MG63 (cell line): Measurements from ENCODE around the gene SLC7A6OS. TPM values are rescaled to one million over a fixed set of nuclear protein-coding genes. Genes with fewer than 3 reads are reported as not detected.

Source experiments
- DNase-seq: peaks from one replicate; pipeline ENCODE4 v3.0.0-alpha.2; 2020
- H3K27me3 ChIP-seq: fragments of 250-450 bp; sonication (Bioruptor Pico); 2 replicates; pipeline ENCODE4 v1.5.1; 2020; ENCODE audit warnings: mild to moderate bottlenecking, moderate library complexity
- H3K36me3 ChIP-seq: fragments of 250-450 bp; sonication (Bioruptor Pico); 2 replicates; pipeline ENCODE4 v1.5.1; 2020; ENCODE audit warnings: mild to moderate bottlenecking, moderate library complexity
- H3K4me3 ChIP-seq: fragments of 250-450 bp; sonication (Bioruptor Pico); 2 replicates; pipeline ENCODE4 v1.5.1; 2020; ENCODE audit warnings: mild to moderate bottlenecking, moderate library complexity
- H3K9me3 ChIP-seq: fragments of 250-450 bp; sonication (Bioruptor Pico); 2 replicates; pipeline ENCODE4 v1.5.1; 2020; ENCODE audit warnings: mild to moderate bottlenecking, moderate library complexity
- total RNA-seq: library from RNA; depleted of rRNA; stranded (reverse); fragments of >200 nt; shearing (Covaris generic); gene quantifications from 2 replicates; pipeline ENCODE4 v1.2.3, GENCODE V29; 2014; ENCODE audit warnings: low replicate concordance; rRNA removed

Gene SLC7A6OS
- total RNA-seq, 1 experiment from 2014 or later: 5.7 TPM

DNA sequence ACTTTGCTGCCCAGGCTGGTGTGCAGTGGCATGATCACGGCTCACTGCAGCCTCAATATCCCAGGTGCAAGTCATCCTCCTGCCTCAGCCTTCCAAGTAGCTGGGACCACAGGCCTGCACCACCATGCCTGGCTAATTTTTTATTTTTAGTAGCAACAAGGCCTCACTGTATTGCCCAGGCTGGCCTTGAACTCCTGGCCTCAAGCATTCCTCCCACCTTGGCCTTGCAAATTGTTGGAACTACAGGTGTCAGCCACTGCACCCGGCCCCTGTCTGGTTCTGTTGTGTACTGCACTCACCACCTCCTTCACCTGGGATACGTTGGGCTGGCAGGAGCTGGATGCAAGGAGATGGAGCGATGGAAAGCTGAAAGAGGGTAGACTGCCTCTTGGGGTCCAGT, 57.0 kb downstream of the SLC7A6OS start:
- Histone ChIP-seq H3K36me3 (no peaks in the 10 kb centered on the region), H3K4me3 (no peak overlapping the region), H3K9me3 (no peaks in the 10 kb centered on the region), H3K27me3 (no peaks in the 10 kb centered on the region)
- no peak for DNase-seq

DNA sequence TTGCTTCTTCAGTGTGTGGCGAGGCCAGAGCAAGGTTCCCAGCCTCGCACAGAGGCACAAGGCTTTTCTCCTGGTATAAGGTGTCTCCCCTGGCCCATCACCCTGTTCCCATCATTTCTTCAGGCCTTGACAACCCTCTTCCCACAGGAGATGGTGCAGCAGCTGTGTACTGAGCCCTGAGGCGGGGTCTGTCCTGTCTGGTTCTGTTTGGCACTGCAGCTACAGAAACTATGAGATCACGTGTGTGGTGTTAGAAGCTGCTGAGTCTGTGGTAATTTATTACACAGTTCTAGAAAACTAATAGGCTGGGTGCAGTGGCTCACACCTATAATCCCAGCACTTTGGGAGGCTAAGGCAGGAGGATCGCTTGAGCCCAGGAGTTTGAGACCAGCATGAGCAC, 58.4 kb downstream of the SLC7A6OS start:
- Histone ChIP-seq H3K4me3 (no peak overlapping the region), H3K9me3 (no peaks in the 10 kb centered on the region), H3K27me3 (no peaks in the 10 kb centered on the region), H3K36me3 (no peaks in the 10 kb centered on the region)
- no peak for DNase-seq

DNA sequence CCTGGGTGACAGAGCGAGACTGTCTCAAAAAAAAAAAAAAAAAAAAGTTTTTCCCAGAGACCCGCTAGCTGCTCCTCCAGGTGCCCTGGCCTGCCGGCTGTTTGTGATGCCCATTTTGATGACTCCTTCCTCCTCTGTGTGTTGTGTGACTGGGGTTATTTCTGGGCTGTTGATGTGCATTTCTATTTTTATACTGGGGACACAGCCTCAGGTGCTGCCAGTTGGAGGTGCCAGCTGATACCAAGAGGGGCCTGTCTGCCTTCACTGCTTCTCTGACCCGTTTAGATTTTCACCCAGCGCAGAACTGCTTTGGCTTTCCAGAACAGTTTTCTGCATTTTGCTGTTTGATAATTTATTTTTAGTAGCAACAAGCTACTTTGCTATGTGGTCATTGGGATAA, 58.9 kb downstream of the SLC7A6OS start:
- H3K27me3 ChIP-seq: no peaks in the 10 kb centered on the region
- H3K9me3 ChIP-seq: no peaks in the 10 kb centered on the region
- no peak for DNase-seq
- no peak overlapping the region for H3K4me3 ChIP-seq
- no peaks in the 10 kb centered on the region for H3K36me3 ChIP-seq

DNA sequence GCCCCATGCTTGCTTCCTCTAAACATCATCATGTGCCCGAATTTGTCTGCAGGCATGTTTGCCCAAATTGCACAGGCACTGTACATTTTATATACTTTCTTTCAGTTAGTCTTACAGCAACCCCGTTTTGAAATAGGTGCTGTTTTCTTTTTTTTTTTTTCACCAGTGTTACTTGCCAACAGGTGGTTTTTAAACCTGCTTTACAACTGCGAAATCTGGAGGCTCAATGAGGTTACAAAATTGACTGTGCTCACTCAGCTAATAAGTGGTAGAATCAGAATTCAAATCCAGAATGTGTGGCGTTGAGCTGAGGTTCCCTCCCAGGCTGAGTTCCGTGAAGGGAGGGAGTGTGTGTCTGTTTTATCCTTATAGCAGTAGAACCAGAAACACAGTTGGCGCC, 59.8 kb downstream of the SLC7A6OS start:
- H3K36me3 ChIP-seq: no peaks in the 10 kb centered on the region
- H3K27me3 ChIP-seq: no peaks in the 10 kb centered on the region
- no peaks in the 10 kb centered on the region for H3K9me3 ChIP-seq
- no peak for DNase-seq
- no peak overlapping the region for H3K4me3 ChIP-seq

DNA sequence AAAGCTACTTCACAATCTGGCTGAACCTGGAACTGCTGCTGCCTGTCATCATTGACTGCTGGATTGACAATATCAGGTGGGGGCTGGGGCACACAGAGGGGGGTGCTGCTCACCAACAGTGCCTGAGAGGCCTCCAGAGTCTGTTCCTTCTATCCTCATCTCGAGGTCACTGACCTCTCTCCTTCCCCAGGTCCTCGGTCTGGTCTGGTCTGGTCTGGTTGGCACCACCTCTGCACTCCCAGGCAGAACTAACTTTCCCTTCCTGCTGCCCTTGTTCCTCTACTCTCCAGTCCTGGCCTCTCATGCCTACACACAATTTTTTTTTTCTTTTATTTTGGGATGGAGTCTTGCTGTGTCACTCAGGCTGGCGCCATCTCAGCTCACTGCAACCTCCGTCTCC, 61.4 kb downstream of the SLC7A6OS start:
- Histone ChIP-seq H3K36me3 (no peaks in the 10 kb centered on the region), H3K9me3 (no peaks in the 10 kb centered on the region), H3K27me3 (no peaks in the 10 kb centered on the region), H3K4me3 (no peak overlapping the region)
- DNase-seq: no peak

Other genes with a start within 250 kb of the SLC7A6OS start
- gene NFATC3, start 225.6 kb downstream of the SLC7A6OS start, total RNA-seq: 4.5 and 4.6 TPM in 2 replicates
- gene ESRP2, start 74.8 kb downstream of the SLC7A6OS start, total RNA-seq: 0.36 TPM in 1 of 2 replicates, not detected in the other
- 10.4 and 13.7 TPM in 2 replicates for gene PLA2G15, start 65.6 kb downstream of the SLC7A6OS start, total RNA-seq
- 3.9 and 6.5 TPM in 2 replicates for gene SLC7A6, start 46.4 kb downstream of the SLC7A6OS start, total RNA-seq
- 42.5 and 81.1 TPM in 2 replicates for gene PRMT7, start 73 bp upstream of the SLC7A6OS start, total RNA-seq
- gene SMPD3, start 137.6 kb upstream of the SLC7A6OS start, total RNA-seq: not detected in 2 replicates
- 2.8 and 6.3 TPM in 2 replicates for gene ZFP90, start 228.3 kb upstream of the SLC7A6OS start, total RNA-seq